Epithelial cell of prostate (primary cell): ENCODE measurements around the gene POLDIP2.
A peak's percentile ranks its signal among the peaks of the same experiment; 100 is the strongest.

ENCODE experiments used
- DNase-seq: peaks from one replicate; pipeline ENCODE4 v3.0.0-alpha.2; 2011; ENCODE audit warnings: low read depth, low spot score
- H3K27ac ChIP-seq: fragments of 450-650 bp; 2 replicates; pipeline ENCODE4 v1.5.1; 2017; ENCODE audit warnings: mild to moderate bottlenecking

POLDIP2 gene

DNA sequence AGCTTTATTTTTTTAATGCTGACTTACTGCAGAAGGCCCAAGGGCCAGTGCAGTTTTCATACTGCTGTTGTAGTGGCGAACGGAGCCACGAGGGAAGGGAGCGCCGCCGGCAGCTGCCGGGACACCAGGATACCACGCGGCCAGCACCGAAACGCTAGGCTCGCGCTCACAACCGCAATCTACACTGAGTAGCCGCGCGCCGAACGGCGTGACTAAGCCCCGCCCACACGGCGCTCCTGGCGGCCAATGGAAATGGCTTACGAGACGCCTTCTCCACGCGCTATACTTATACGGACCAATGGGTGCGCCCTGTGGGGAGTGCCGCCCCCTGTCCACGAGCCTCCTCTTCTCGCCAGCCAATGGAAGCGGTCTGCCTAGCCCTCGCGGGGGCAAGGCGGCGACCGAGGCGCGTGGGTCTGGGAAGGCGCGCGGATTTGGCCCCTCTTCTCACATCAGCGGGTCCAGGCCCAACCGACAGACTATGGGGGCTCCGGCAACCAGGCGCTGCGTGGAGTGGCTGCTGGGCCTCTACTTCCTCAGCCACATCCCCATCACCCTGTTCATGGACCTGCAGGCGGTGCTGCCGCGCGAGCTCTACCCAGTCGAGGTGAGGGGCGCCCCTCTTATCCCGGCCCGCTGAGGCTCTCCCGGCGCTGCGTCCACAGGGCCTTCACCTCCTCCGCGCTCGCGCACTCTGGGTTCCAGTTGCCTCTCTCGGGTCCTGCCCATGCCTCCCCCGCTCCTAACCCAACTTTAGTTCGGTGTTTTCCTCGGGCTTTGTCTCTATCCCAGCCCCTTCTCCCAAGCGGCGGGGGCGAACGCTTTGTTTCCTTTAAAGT, 38.3 kb downstream of the POLDIP2 start, which contains the start of gene TMEM97:
Gene TMEM97, plus strand, starts transcription at position 442 of the 839 bp plus-strand sequence. Its CDS starts 40 bp downstream, at position 482.
- peak; percentile 80 for DNase-seq
- no peak within 1 kb of the TSS for H3K27ac ChIP-seq

DNA sequence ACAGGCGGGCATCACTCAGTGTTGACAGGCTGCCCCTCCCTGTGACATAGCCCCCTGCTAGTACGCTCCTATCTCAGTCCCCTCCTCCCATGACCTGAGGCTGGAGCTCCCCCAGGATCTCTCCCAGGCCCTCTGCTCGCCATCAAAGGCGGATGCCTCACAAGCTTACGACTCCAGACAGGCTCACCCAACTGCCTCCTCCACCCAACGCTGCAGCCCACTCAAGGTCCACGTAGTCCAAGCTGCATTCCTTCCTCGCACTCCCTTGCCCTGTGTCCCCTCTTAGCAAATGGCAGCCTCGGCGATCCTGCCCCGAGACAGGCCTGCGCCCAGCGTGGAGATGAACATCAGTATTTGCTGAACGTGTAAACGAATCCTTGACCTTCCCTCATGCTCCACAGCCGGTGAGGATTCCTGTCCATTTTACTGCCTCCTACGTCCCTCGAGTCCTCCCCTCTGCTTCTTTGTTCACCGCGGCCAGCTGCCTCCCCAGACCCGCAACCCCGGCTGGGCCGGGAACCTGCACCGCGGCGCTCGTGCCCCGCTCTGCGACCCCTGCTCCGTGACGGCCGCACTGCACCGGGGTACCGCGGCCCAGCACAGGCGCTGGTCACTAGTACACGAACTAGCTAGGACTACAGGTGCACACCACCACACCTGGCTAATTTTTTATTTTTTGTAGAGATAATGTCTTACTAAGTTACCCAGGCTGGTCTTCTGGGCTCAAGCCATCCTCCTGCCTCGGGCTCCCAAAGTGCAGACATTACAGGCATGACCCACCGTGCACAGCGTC, 39.2 kb downstream of the POLDIP2 start:
- DNase-seq, result no peak
- H3K27ac ChIP-seq, result no peak overlapping the region

DNA sequence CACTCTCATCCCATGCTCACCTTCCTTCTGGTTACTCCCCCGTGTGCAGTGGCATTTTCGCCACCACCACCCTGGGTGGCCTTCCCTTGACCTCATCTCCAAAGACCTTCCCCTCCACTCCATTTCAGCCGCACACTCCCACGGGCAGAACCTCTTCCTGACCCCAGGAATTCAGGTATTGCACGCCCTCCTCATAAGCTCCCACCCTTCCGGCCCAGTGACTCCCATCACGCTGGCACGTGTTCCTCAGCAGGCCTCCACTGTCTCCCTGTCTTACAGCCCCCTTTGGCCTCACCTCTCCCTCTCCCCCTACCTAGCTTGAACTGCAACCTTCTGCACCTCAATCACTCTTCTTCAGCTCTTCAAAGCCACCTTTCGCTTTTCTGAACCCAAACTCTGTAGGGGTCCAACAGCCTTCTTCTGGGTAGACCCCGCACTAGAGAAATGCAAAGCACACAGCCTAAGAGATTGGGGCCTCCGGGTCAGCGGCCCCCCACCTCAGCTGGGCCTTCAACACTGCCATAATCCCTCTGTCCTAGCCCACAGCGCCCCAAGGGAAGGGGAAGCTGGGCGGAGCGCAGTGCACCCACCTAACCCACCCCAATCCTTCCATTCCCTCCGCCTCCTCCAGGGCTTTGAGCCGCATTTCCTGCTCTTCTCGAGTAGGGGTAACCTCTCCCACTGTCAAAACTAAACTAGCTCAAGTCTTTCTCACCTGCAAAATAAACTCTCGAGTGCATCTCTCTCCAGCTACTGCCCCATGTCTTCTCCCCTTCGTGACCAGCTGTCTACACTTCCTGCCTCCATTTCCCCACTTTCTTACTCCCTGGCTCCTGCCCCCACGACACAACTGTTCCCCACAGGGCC, 40.0 kb downstream of the POLDIP2 start:
- no peak for DNase-seq
- no peak overlapping the region for H3K27ac ChIP-seq

DNA sequence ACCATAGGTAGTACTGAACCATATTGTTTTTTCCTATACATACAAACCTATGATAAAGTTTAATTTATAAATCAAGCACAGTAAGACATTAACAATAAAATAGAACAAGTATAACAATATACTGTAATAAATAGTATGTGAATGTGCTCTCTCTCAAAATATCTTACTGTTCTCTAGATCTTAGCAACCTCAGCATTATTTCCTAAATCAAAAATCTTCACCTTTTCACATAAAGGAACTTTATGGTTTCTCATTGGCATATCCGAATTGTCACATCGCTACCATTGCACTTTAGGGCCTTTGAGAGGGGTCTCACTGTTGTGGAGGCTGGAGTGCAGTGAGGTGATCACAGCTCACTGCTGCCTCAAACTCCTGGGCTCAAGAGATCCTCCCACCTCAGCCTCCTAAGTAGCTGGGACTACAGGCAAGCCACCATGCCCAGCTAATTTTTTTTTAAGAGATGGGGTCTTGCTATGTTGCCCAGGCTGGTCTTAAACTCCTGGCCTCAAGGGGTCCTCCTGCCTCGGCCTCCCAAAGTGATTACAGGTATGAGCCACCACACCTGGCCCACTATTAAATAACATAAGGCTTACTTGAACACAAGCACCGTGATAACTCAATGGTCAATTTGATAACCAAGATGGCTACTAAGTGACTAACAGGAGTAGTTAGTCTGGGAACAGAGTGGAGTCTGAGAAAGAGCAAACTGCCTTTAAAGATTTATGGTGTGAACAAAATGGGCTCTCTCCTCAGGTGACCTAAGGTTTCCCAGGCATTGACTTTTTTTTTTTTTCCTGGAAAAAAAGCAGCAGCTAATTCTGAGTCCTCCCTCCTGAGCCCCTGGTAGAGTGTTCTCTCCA, 41.3 kb downstream of the POLDIP2 start:
- DNase-seq, result no peak
- no peak overlapping the region for H3K27ac ChIP-seq

DNA sequence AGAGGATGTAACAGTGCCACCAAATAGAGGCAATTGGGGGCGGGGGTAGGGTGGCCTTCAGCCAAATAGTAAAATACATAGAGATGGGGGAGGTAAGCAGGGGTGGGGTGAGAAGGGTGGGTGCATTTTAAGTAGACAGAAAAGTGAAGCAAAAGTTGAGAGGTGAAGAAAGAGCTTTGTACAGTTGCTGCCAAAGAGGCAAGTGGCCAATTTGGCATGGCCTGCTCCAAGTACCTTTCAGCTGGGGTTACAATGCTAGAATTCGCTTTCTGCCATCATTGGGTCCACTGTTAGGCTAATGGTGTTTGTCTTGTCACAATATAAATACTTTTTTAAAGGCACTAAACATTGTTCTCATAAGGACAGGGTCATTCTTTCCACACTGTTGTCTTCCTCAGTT, 43.5 kb downstream of the POLDIP2 start:
- H3K27ac ChIP-seq, result no peak overlapping the region
- no peak for DNase-seq

DNA sequence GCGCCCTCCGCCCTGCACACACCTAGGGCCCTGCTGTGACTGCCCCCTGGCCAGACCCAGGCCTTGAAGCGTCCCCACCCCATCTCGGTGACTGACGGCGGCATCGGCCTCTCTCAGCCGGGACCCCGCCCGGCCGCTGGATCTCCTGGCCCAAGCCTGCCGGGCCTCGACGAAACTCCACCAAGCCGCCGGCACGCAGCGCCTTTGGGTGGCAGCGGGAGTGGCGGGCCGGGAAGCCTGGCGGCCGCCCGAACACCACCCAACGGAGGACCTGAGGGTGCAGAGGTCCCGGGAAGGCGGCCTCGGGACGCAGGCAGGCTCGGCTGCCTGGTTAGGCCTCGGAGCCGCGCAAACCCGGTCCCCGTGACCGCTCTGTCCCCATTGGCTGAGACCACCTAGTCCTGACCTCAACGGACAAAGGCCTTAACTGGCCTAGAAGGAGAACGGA, 50.3 kb downstream of the POLDIP2 start:
- DNase-seq, result no peak
- no peak overlapping the region for H3K27ac ChIP-seq

- DNase-seq, result no peak
- H3K27ac ChIP-seq, result no peak overlapping the region
Measured at GRCh38 chr17:28298449-28298848, 58.9 kb downstream of the POLDIP2 start.
